ENCODE measurements around the gene CABLES2. TPM values are rescaled to one million over a fixed set of nuclear protein-coding genes. Genes with fewer than 3 reads are reported as not detected.
"Not testable (repeated sequence)": the region's sequence is repeated elsewhere in the genome, so short reads cannot be mapped to it uniquely, and the experiment has no call there.

Gene CABLES2
- total RNA-seq, 2 experiments from 2014 or later = 14.8 to 22.5 TPM

GRCh38 chr20:62426699-62427131, 19.6 kb upstream of the CABLES2 start:
- H2AFZ ChIP-seq (ENCODE audit: low read length) = no peak overlapping the region
- no TSS peak for BruUV-seq (replicated peaks)
- H3K4me3 ChIP-seq (ENCODE audit: low read depth, low read length, poor library complexity, severe bottlenecking) = no peak overlapping the region

GRCh38 chr20:62426059-62426348, 18.9 kb upstream of the CABLES2 start:
- H4K20me1 ChIP-seq (ENCODE audit: insufficient read depth, low read length); H3K79me2 ChIP-seq (ENCODE audit: insufficient read depth, low read depth, low read length); H2AFZ ChIP-seq (ENCODE audit: low read length); CTCF ChIA-PET (ENCODE audit: unreplicated experiment); H3K36me3 ChIP-seq (ENCODE audit: insufficient read depth, low read length); H3K9me3 ChIP-seq (ENCODE audit: low read length); H3K4me1 ChIP-seq (ENCODE audit: insufficient read depth, low read length, poor library complexity, severe bottlenecking); H3K4me2 ChIP-seq (ENCODE audit: low read length); DNase-seq (ENCODE audit: low spot score); H3K9me2 ChIP-seq (ENCODE audit: insufficient read depth, low read length); intact Hi-C loops (cut with micrococcal nuclease; ENCODE audit: unreplicated experiment); H3K4me3 ChIP-seq (ENCODE audit: low read depth, low read length, poor library complexity, severe bottlenecking); BruUV-seq (replicated peaks); POLR2A ChIA-PET; H3K27ac ChIP-seq (ENCODE audit: low read depth, low read length, poor library complexity, severe bottlenecking): not testable (repeated sequence)

More at GRCh38 chr20:62426699-62427131, 19.6 kb upstream of the CABLES2 start:
- Histone ChIP-seq H3K79me2 (ENCODE audit: insufficient read depth, low read depth, low read length) (no peaks in the 10 kb centered on the region), H3K4me1 (ENCODE audit: insufficient read depth, low read length, poor library complexity, severe bottlenecking) (no peaks in the 10 kb centered on the region), H3K36me3 (ENCODE audit: insufficient read depth, low read length) (no peaks in the 10 kb centered on the region), H3K9me3 (ENCODE audit: low read length) (no peaks in the 10 kb centered on the region), H3K9me2 (ENCODE audit: insufficient read depth, low read length) (no peaks in the 10 kb centered on the region), H3K4me2 (ENCODE audit: low read length) (no peak overlapping the region), H3K27ac (ENCODE audit: low read depth, low read length, poor library complexity, severe bottlenecking) (no peak overlapping the region), H4K20me1 (ENCODE audit: insufficient read depth, low read length) (no peaks in the 10 kb centered on the region)
- intact Hi-C loops (cut with micrococcal nuclease; ENCODE audit: unreplicated experiment) = no loop called here
- TF ChIP-seq CTCF (conservative IDR thresholded peaks at IDR 0.05; ENCODE audit: low read length) = no peak
- no peak for TF ChIP-seq EZH2phosphoT487 (IDR thresholded peaks at IDR 0.05; ENCODE audit: borderline replicate concordance, low read depth, low read length)
- ChIA-PET POLR2A (no interaction called here), CTCF (ENCODE audit: unreplicated experiment) (no interaction called here)
- no peak for DNase-seq (ENCODE audit: low spot score)

GRCh38 chr20:62425281-62426058, 18.4 kb upstream of the CABLES2 start:
- no peaks in the 10 kb centered on the region for H3K4me1 ChIP-seq (ENCODE audit: insufficient read depth, low read length, poor library complexity, severe bottlenecking)
- intact Hi-C loops (cut with micrococcal nuclease; ENCODE audit: unreplicated experiment) = no loop called here
- POLR2A ChIA-PET = no interaction called here
- no peaks in the 10 kb centered on the region for H3K36me3 ChIP-seq (ENCODE audit: insufficient read depth, low read length)
- no peak overlapping the region for H3K27ac ChIP-seq (ENCODE audit: low read depth, low read length, poor library complexity, severe bottlenecking)
- H3K79me2 ChIP-seq (ENCODE audit: insufficient read depth, low read depth, low read length) = no peaks in the 10 kb centered on the region
- no peaks in the 10 kb centered on the region for H3K9me2 ChIP-seq (ENCODE audit: insufficient read depth, low read length)
- H3K9me3 ChIP-seq (ENCODE audit: low read length) = no peaks in the 10 kb centered on the region
- no peak overlapping the region for H3K4me3 ChIP-seq (ENCODE audit: low read depth, low read length, poor library complexity, severe bottlenecking)
- H4K20me1 ChIP-seq (ENCODE audit: insufficient read depth, low read length) = no peaks in the 10 kb centered on the region
- no peak overlapping the region for H3K4me2 ChIP-seq (ENCODE audit: low read length)
- TF ChIP-seq CTCF (conservative IDR thresholded peaks at IDR 0.05; ENCODE audit: low read length) = no peak
- TF ChIP-seq EZH2phosphoT487 (IDR thresholded peaks at IDR 0.05; ENCODE audit: borderline replicate concordance, low read depth, low read length) = no peak
- CTCF ChIA-PET (ENCODE audit: unreplicated experiment) = no interaction called here
- no TSS peak for BruUV-seq (replicated peaks)
- no peak overlapping the region for H2AFZ ChIP-seq (ENCODE audit: low read length)
- DNase-seq (ENCODE audit: low spot score) = no peak

All from OCI-LY7 (cell line).